Gastroesophageal sphincter (tissue), 3 donors: ENCODE results near the gene PCGF3.

ENCODE experiments used
- POLR2A ChIP-seq, 2 donors: fragments of 450-650 bp; IDR thresholded peaks; one replicate each; pipeline ENCODE4 v1.6.1; 2017; ENCODE audit warnings: antibody characterized with exemption in 2 of 2, mild to moderate bottlenecking in 2 of 2, moderate library complexity in 1 of 2
- TF ChIP-seq, protein P1 (sequence below), 4 experiments: fragments of 200-600 bp in 2 of 4; fragments of 450-650 bp in 2 of 4; sonication (generic) in 1 of 4; IDR thresholded peaks; one replicate each; pipeline ENCODE4 v1.5.1; 2017 to 2019; ENCODE audit warnings: antibody characterized with exemption in 4 of 4, mild to moderate bottlenecking in 2 of 4, moderate library complexity in 2 of 4

DNA sequence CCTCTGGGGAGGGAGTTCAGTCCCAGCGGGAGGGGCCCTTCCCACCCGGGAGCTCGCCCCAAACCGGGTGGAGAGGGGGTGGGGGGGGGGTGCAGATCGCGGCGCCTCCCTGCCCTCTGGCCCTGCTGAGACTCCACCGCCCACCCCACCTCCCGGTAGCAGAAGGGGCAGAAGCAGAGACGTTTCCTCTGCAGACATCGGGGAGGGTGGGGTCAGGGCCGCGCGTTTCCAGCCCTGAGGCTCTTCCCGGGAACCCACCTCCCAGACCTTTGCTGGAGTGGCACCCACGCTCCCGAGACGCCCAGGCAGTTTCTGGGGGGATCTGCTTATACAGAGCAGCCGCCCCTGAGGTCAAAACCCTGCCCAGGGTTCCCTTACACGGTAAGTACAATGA lies 90.1 kb downstream of the PCGF3 start:
- TF ChIP-seq, protein P1, sequence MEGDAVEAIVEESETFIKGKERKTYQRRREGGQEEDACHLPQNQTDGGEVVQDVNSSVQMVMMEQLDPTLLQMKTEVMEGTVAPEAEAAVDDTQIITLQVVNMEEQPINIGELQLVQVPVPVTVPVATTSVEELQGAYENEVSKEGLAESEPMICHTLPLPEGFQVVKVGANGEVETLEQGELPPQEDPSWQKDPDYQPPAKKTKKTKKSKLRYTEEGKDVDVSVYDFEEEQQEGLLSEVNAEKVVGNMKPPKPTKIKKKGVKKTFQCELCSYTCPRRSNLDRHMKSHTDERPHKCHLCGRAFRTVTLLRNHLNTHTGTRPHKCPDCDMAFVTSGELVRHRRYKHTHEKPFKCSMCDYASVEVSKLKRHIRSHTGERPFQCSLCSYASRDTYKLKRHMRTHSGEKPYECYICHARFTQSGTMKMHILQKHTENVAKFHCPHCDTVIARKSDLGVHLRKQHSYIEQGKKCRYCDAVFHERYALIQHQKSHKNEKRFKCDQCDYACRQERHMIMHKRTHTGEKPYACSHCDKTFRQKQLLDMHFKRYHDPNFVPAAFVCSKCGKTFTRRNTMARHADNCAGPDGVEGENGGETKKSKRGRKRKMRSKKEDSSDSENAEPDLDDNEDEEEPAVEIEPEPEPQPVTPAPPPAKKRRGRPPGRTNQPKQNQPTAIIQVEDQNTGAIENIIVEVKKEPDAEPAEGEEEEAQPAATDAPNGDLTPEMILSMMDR (IDR thresholded peaks at IDR 0.05), result no peak
- TF ChIP-seq POLR2A (IDR thresholded peaks at IDR 0.05), result no peak
